Germinal center (tissue), 1 donor: ENCODE results near the gene TNFRSF14.

Experiments
- DNase-seq: peaks from one replicate; pipeline ENCODE4 v3.0.0; 2012; ENCODE audit warnings: mixed read lengths, low spot score

Gene TNFRSF14

GRCh38 chr1:2587860-2588571, 31.8 kb downstream of the TNFRSF14 start:
- DNase-seq, result no peak

- no peak for DNase-seq
Measured at GRCh38 chr1:2588661-2589430, 32.7 kb downstream of the TNFRSF14 start.

- DNase-seq, result no peak
Measured at GRCh38 chr1:2589431-2590232, 33.5 kb downstream of the TNFRSF14 start.

- DNase-seq, result no peak
Measured at GRCh38 chr1:2590233-2591141, 34.3 kb downstream of the TNFRSF14 start.

- DNase-seq, result no peak
Measured at GRCh38 chr1:2591233-2591580, 35.0 kb downstream of the TNFRSF14 start.

- DNase-seq, result no peak
Measured at GRCh38 chr1:2591581-2592261, 35.5 kb downstream of the TNFRSF14 start.

GRCh38 chr1:2592672-2593071, 36.5 kb downstream of the TNFRSF14 start:
- no peak for DNase-seq

- no peak for DNase-seq
Measured at GRCh38 chr1:2593251-2593878, 37.2 kb downstream of the TNFRSF14 start.

GRCh38 chr1:2594001-2594640, 38.0 kb downstream of the TNFRSF14 start:
- DNase-seq, result no peak

- no peak for DNase-seq
Measured at GRCh38 chr1:2594641-2595131, 38.5 kb downstream of the TNFRSF14 start.

- DNase-seq, result no peak
Measured at GRCh38 chr1:2595261-2595811, 39.2 kb downstream of the TNFRSF14 start.

GRCh38 chr1:2595812-2596529, 39.8 kb downstream of the TNFRSF14 start:
- no peak for DNase-seq

GRCh38 chr1:2596530-2597333, 40.6 kb downstream of the TNFRSF14 start:
- DNase-seq, result no peak

GRCh38 chr1:2597441-2598328, 41.5 kb downstream of the TNFRSF14 start:
- no peak for DNase-seq

- DNase-seq, result no peak
Measured at GRCh38 chr1:2598329-2598931, 42.3 kb downstream of the TNFRSF14 start.

- no peak for DNase-seq
Measured at GRCh38 chr1:2601721-2602303, 45.6 kb downstream of the TNFRSF14 start.
